GM18867 (cell line): ENCODE measurements around the gene DNMT3A.
"Not testable (repeated sequence)": the region's sequence is repeated elsewhere in the genome, so short reads cannot be mapped to it uniquely, and the experiment has no call there.

Experiments used
- ATAC-seq: cut with Tn5 transposase; IDR thresholded peaks from one replicate; pipeline ENCODE4 v1.9.1; 2021; ENCODE audit warnings: mild to moderate bottlenecking, moderate library complexity; ENCODE audit not compliant: unreplicated experiment

The DNMT3A gene

DNA sequence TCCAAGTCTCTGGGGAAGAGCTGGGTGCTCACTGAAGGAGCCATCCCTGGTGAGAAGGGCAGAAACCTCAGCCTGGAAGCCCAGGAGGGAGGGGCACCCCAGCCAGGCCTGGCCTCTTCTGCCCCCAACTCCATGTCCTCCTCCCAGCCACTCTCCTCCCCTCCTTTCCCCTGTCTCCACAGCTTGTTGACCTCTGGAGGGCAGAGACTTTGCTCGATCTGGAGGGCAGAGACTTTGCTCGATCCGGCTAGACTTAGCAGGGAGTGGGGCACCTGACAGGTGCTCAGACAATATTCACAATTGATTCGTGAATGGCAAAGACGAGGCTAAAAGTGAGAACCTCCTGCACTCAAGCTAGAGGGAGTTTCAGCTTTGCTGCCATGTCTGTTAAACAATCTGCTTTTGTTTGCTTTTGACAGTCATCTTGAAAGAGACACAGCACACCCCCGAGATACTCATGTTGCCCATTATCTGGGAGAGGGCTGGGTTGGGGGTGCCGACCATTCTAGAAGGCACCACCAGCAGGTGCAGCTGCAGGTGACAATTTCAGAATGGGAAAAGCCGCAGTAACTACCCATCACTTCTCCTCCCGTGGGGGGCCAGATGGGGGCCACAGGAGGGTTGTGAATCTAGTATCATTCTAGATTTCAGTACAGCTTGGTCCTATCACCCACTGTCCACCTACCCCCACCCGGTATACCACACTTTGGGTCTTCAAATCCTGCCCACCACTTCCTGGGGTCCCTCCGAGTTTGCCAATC is 54.8 kb downstream of the DNMT3A start:
- no peak for ATAC-seq

DNA sequence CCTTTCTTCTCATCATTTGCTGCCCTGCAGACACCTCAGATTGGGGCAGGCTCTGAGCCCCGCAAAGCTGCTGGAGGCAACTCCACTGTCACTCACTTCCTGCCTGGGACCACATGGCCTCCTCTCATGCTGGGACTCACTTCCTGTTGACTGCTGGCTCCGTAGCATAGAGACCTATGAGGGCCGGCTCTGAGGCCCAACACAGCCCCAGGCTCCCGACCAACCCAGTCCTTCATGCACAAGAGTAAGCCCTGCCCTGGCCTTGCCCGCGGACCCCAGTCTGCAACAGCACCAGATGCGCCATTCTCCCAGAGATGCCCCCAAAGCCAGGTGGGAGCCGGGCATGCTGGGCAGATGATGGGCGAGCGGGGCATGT is 55.7 kb downstream of the DNMT3A start:
- ATAC-seq = no peak

DNA sequence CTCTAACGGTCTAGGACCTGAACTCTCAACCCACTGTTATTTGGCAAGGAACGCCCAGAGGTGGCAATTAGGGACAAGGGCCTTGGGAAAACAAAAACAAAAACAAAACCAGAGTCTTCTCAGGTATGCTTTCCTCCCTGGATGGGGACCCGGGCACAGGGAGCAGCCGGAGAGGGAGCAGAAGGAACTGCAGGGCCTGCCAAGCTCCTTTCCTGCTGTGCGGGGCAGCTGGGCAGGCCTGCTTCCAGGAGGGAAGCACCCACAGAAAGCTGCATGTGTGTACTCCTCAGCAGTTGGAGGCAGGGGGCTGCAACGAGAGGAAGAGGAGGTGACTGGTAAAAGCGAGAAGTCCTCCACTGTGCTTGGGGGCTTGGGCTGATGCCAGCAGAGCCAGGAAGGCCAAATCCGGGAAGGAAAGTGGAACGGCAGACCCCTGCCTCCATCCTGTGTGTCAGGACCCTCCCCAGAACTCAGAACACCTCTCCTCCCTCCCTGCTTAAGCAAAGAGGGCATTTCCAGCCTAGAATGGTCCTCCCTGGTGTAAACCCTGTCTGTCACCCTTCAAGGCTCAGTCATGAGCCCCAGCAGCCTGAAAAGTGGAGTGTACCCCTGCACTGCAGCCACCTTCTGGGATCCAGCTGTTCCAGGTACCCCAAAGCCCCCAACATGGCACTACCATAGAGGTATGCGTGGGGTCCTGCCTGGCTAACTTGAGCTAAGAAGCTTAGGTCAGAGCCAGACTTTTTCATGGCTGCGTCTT is 56.3 kb downstream of the DNMT3A start:
- no peak for ATAC-seq

- ATAC-seq = no peak
These were observed 57.0 kb downstream of the DNMT3A start for GRCh38 chr2:25284756-25285155.

GRCh38 chr2:25283921-25284320 is 57.8 kb downstream of the DNMT3A start:
- ATAC-seq = no peak

GRCh38 chr2:25281941-25282340 is 59.8 kb downstream of the DNMT3A start:
- no peak for ATAC-seq

DNA sequence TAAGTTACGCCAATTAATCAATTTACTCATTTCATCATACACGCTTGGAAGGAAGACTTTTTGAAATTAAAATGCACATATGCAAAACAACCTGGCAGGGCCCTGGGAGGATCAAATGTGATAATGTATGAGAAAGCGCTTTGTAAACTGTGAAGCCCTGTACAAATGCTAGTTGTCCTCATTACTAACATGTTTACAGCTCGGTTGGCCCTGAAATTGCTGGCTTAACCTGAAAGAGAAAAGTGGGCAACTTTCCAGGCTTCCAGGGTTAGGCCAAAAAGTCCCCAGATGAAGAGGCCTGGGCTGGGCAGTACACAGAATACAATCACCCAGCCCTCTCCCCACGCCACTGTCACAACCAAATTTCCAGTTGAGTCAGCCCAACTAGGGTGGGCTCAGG is 60.2 kb downstream of the DNMT3A start:
- ATAC-seq = no peak

- ATAC-seq = no peak
These were observed 61.6 kb downstream of the DNMT3A start for GRCh38 chr2:25280051-25280687.

DNA sequence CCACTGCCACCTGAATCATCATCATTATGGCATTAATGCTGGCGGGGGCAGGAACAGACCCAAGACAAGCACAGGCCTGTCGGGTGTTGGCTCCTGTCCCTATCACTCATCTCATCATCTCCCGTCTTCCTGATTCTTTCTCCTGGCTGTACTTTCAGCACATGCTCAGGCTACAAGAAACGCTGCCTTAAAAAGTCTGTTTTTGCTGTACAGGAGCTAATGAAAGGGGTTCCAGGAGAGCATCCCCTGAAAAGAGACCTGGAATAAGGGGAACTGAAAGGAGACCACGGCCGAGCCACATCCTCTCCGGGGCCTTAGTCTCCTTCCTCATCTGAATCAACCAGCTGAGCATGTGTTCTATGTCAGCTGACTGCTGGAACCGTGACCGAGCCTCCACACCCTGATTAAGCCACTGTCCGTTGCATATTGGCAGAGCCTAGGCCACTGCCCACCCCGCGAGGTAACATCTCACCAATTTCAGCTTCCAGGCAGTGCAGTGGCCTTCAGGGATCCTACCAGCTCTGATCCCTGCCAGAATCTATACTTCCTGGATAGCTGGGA is 62.6 kb downstream of the DNMT3A start:
- peak; percentile 85 for ATAC-seq

DNA sequence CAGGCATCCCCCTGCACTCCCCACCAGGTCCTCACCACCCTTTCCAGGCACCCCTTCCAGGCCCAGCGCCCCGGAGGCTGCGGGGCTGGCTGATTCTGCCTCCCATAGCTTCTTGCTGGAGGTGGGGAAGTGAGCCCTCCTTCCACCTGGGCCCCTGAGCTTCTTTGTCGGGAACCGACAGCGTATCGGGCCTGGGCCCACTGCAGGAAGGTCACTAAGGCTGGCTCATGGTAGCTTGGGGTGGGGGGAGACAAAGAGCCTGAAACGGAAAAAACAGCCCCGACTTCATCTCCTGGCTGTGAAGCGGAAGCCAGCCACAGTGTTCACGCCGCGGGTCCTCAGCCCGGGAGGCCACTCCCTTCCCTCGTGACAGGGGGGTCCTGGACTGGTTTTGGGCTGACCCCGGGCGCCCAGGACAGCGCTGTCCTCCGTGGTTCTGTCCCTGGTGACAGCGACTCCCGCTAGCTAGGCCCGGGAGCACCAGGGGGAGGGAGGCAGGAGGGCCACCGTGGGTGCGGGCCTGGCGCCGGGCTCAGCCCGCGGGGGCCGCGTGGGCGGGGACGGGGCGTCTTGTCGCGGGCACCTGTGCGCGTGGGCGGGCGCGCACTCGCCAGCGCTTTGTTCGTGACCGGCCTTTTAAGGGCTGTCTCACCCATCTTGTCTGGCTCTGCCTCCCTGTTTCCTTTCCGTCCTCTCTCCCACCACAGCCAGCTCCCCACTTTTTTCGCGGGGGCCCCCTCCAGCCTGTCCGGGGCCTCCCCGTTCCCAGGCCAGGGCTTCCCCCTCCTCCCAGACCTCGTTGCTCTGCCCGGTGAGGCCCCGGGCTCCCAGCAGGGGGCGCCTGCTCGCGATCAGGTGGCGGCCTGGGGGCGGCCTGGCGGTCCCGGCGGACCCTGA is 64.9 kb downstream of the DNMT3A start:
- ATAC-seq = no peak

- no peak for ATAC-seq
These were observed 66.2 kb downstream of the DNMT3A start for GRCh38 chr2:25275575-25275965.

DNA sequence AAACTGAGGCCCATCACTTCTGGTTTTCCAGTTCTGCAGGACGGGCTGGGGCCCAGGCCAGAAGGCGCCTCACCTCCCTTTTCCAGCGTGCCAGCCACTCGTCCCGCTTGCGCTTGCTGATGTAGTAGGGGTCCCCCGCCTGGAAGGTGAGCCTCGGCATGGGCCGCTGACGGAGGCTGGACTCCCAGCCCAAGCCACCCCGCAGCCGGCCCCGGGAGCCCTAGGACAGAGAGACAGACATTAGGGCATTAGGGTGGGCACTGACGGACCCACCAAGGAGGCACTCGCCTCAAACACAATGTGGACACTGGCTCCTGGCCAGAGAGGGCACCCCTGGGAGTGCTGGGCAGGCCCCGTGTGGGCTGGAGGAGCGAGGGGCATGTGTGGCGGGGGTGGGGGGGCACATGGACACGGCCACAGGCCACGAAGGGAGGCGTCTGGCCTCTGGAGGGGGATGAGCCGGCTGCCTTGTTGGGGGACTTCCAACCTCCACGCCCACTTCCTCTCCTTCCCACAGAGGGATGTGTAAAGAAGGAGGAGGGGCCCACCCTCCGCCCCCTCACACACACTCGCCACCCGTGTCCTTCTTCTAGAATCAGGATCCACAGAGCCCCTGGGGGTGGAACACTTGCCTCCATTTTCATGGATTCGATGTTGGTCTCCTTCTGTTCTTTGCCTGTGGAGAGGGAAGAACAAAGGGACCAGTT is 66.7 kb downstream of the DNMT3A start:
- ATAC-seq = no peak

- no peak for ATAC-seq
These were observed 67.7 kb downstream of the DNMT3A start for GRCh38 chr2:25273985-25274535.

GRCh38 chr2:25272705-25273104 is 69.0 kb downstream of the DNMT3A start:
- ATAC-seq = not testable (repeated sequence)

DNA sequence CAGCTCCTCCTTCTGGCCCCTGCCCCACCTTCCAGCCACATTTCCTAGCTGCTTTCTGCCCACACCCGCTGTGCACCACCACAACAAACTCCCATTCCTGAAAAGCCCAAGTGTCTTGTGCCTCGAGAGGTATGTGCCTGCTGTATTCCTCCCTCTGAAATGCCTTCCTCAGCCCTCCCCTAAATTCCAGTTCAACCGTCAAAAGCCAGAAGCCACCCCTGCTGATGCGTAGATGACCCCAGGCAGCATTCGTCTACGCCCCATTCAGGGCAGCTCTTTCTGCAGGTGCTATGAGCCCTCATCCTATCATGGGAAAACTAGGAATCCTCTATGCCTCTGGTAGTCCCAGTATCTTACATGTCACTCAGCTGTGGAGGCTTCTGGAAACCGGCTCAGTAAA is 71.7 kb downstream of the DNMT3A start:
- ATAC-seq = no peak

DNA sequence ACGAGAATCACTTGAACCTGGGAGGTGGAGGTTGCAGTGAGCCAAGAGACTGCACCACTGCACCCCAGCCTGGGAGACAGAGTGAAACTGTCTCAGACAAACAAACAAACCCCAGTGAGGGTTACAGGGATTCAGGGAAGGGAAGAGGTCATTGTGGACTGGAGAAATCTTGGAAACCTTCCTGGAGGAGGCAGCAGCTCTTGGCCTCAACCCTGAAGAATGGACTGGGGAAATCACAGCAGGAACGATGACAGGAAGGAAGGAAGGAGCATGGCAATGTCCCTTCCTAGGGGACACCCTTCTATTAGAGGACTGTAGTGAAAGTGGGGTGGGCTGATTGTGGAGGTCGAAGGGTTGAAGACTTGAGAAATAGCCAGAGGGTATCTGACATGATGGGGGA is 72.5 kb downstream of the DNMT3A start:
- ATAC-seq = no peak

- no peak for ATAC-seq
These were observed 73.6 kb downstream of the DNMT3A start for GRCh38 chr2:25268139-25268538.

DNA sequence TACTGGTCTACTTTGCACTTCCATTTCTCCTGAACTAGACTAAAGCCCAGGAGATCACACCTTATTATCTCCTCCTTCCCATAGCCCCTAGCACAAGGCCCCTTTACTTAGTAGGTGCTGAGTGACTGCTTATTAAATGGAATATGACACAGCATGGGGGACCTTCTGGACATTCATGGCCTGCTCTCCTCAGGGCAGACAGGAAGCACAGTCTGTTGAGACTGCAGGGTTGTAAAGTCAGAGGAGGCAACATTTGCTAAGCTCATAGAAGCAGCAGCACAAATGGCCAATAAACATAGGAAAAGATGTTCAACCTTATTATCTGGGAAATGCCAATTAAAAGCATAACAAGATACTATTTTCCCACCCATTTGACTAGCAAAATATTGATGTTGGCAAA is 75.3 kb downstream of the DNMT3A start:
- ATAC-seq = no peak

- ATAC-seq = no peak
These were observed 75.9 kb downstream of the DNMT3A start for GRCh38 chr2:25265802-25266201.

DNA sequence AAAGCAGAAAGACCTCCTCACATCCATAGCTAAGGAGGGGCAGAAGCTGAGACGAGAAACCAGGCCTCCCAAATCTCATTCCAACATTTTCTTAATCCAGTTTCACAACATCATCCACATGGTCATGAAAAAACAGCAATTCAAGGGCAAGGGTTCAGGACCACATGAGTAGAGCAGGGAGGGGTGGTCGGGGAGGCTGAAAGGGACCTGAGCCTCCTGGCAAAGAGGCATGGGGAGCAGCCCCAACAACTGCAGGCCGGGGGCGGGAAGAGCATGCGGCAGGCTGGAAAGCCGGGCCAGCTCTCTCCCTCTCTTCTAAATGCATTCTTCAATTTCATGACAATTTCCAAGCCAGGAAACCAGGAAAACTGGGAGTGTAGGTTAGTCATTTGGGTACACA is 76.7 kb downstream of the DNMT3A start:
- no peak for ATAC-seq
